Measurements from ENCODE around the gene AAMP. TPM values are rescaled to one million over a fixed set of nuclear protein-coding genes. Genes with fewer than 3 reads are reported as not detected.
"Not testable (repeated sequence)": the region's sequence is repeated elsewhere in the genome, so short reads cannot be mapped to it uniquely, and the experiment has no call there.

AAMP gene
- total RNA-seq, 1 donor from 2014 or later = 79.2 TPM

DNA sequence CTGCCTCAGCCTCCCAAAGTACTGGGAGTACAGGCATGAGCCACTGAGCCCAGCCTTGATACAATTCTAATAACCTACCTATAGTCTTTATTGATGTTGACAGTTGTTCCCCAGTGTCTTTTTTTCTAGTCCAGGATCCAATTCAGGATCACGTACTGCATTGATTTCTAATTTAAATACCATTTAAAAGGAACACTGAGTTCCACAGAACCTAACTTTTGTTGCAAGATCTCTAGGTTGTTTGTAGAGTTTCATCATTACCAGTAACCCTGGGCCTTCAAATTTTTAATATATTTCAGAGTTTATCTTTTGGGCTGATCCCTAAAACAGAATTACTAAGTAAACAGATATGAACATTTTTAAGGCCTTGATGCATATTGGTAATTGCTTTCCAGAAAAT, 43.4 kb upstream of the AAMP start:
- TF ChIP-seq, protein P1, sequence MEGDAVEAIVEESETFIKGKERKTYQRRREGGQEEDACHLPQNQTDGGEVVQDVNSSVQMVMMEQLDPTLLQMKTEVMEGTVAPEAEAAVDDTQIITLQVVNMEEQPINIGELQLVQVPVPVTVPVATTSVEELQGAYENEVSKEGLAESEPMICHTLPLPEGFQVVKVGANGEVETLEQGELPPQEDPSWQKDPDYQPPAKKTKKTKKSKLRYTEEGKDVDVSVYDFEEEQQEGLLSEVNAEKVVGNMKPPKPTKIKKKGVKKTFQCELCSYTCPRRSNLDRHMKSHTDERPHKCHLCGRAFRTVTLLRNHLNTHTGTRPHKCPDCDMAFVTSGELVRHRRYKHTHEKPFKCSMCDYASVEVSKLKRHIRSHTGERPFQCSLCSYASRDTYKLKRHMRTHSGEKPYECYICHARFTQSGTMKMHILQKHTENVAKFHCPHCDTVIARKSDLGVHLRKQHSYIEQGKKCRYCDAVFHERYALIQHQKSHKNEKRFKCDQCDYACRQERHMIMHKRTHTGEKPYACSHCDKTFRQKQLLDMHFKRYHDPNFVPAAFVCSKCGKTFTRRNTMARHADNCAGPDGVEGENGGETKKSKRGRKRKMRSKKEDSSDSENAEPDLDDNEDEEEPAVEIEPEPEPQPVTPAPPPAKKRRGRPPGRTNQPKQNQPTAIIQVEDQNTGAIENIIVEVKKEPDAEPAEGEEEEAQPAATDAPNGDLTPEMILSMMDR (IDR thresholded peaks at IDR 0.05; ENCODE audit: unreplicated experiment) = no peak
- Mint-ChIP-seq H3K4me1 (ENCODE audit: low read depth) (peaks cover 36% of the 10 kb centered on the region), H3K9me3 (ENCODE audit: low read depth) (no peaks in the 10 kb centered on the region), H3K27ac (peak overlapping the region; percentile 76), H3K4me3 (ENCODE audit: low read depth) (no peak overlapping the region), H3K27me3 (no peaks in the 10 kb centered on the region), H3K36me3 (ENCODE audit: insufficient read depth) (no peaks in the 10 kb centered on the region)
- DNase-seq (ENCODE audit: low spot score, unreplicated experiment) = no peak

DNA sequence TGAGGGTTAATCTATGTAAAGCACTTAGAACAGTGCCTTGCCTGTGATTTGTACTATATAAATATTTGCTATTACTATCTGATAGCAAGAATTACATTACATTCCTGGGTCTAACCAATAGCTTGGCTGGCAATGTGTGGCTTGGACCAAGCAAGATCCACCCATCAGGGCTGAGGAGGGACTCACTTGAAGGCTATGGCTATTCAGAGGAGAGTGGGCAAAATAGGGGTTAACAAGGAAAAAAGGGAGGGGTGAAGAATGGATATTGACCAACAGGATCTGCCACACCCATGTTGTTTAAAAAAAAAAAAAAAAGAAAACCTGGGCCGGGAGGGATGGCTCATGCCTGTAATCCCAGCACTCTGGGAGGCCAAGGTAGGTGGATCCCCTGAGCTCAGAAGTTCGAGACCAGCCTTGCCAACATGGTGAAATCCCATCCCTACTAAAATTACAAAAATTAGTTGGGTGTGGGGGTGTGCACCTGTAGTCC, 42.4 kb upstream of the AAMP start:
- no peaks in the 10 kb centered on the region for H3K27me3 Mint-ChIP-seq
- H3K4me1 Mint-ChIP-seq (ENCODE audit: low read depth) = peaks cover 41% of the 10 kb centered on the region
- DNase-seq (ENCODE audit: low spot score, unreplicated experiment) = no peak
- H3K27ac Mint-ChIP-seq = peak overlapping the region; percentile 96
- H3K9me3 Mint-ChIP-seq (ENCODE audit: low read depth) = no peaks in the 10 kb centered on the region
- no peak overlapping the region for H3K4me3 Mint-ChIP-seq (ENCODE audit: low read depth)
- H3K36me3 Mint-ChIP-seq (ENCODE audit: insufficient read depth) = no peaks in the 10 kb centered on the region
- TF ChIP-seq, protein P1 (IDR thresholded peaks at IDR 0.05; ENCODE audit: unreplicated experiment) = no peak

DNA sequence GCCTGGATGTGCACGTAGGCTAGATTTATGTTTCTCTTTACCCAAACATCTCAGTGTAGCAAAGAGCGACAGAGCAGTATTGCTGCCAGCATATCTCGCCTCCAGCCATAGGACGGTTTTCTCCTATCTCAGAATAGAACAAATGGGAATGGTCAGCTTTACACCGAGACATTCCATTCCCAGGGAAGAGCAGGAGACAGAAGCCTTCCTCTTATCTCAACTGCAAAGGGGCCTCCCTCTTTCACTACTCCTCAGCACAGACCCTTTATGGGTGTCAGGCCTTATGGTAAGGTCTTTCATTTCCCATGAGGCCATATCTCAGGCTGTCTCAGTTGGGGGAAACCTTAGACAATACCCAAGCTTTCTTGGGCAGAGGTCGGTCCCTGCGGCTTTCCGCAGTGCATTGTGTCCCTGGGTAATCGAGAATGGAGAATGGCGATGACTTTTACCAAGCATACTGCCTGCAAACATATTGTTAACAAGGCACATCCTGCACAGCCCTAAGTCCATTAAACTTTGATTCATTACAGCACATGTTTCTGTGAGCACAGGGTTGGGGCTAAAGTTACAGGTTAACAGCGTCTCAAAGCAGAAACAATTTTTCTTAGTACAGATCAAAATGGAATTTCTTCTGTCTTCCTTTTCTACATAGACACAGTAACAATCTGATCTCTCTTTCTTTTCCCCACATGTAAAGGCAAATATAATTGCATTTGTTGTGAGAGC, 41.8 kb upstream of the AAMP start:
- H3K36me3 Mint-ChIP-seq (ENCODE audit: insufficient read depth); H3K27me3 Mint-ChIP-seq; H3K9me3 Mint-ChIP-seq (ENCODE audit: low read depth); DNase-seq (ENCODE audit: low spot score, unreplicated experiment): not testable (repeated sequence)
- peaks cover 42% of the 10 kb centered on the region for H3K4me1 Mint-ChIP-seq (ENCODE audit: low read depth)
- peak overlapping the region; percentile 57 for H3K4me3 Mint-ChIP-seq (ENCODE audit: low read depth)
- peak overlapping the region; percentile 96 for H3K27ac Mint-ChIP-seq

DNA sequence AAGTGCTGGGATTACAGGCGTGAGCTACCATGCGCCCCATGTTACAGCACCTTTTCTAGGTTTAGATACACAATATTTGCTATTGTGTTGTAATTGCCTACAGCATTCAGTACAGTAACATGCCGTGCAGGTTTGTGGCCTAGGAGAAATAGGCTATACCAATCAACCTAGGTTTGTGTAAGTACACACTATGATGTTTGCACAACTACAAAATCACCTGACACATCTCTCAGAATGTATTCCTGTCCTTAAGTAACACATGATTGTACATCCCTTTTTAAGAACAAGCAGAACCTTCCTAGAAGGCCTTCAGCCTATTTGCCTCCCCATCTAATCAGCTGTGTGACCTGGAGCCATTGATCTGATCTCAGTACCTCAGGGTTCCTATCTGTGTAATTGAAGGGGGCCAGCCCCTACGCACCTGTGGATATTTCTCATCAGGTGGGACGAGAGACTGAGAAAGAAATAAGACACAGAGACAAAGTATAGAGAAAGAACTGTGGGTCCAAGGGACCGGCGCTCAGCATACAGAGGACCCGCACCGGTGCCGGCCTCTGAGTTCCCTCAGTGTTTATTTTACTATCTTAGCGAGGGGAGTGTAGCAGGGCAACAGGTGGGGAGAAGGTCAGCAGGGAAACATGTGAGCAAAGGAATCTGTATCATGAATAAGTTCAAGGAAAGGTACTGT, 41.1 kb upstream of the AAMP start:
- no peaks in the 10 kb centered on the region for H3K36me3 Mint-ChIP-seq (ENCODE audit: insufficient read depth)
- H3K4me1 Mint-ChIP-seq (ENCODE audit: low read depth) = peaks cover 41% of the 10 kb centered on the region
- TF ChIP-seq, protein P1 (IDR thresholded peaks at IDR 0.05; ENCODE audit: unreplicated experiment) = no peak
- no peaks in the 10 kb centered on the region for H3K9me3 Mint-ChIP-seq (ENCODE audit: low read depth)
- H3K4me3 Mint-ChIP-seq (ENCODE audit: low read depth) = peak overlapping the region; percentile 57
- H3K27ac Mint-ChIP-seq = peak overlapping the region; percentile 96
- no peak for DNase-seq (ENCODE audit: low spot score, unreplicated experiment)
- H3K27me3 Mint-ChIP-seq = no peaks in the 10 kb centered on the region

DNA sequence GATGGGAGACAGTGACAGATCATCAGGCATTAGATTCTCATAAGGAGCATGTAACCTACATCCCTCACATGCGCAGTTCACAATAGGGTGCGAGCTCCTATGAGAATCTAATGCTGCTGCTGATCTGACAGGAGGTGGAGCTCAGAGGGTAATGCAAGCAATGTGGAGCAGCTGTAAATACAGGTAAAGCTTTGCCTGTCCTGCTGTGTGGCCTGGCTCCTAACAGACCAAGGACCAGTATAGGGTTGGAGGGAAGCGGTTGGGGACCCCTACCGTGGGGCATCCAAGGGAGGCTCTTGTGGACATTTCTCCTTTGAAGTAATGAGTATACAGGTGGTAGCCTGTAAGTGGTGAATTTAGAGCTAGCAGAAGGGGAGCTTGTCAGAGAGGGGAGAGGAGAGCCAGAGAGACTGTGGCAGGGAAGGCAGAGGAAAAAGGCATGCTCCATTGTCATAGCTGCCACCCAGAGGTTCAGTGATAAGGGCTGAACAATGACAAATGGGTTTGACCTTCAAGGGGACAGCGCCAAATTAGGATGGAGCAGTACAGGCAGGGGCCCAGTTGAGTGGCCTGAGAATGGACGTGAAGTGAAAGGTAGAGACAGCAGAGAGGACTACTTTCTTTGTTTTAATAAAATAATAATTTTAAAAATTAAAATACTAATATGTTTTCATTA, 37.6 kb upstream of the AAMP start:
- peak overlapping the region; percentile 70 for H3K27ac Mint-ChIP-seq
- no peaks in the 10 kb centered on the region for H3K9me3 Mint-ChIP-seq (ENCODE audit: low read depth)
- H3K27me3 Mint-ChIP-seq = no peaks in the 10 kb centered on the region
- H3K4me1 Mint-ChIP-seq (ENCODE audit: low read depth) = peaks cover 39% of the 10 kb centered on the region
- TF ChIP-seq, protein P1 (IDR thresholded peaks at IDR 0.05; ENCODE audit: unreplicated experiment) = no peak
- H3K36me3 Mint-ChIP-seq (ENCODE audit: insufficient read depth) = no peaks in the 10 kb centered on the region
- no peak for DNase-seq (ENCODE audit: low spot score, unreplicated experiment)
- peak overlapping the region; percentile 22 for H3K4me3 Mint-ChIP-seq (ENCODE audit: low read depth)

Data from progenitor cell of endocrine pancreas (in vitro differentiated cells).